ENCODE results near the gene FRYL.

The FRYL gene

GRCh38 chr4:48651914-48652313 lies 128.2 kb downstream of the FRYL start:
- in situ Hi-C loops (cut with MboI; ENCODE audit: low pct_unique_long_range_greater_than_20kb, low sequenced_read_pairs, unreplicated experiment), result no loop called here
- no peak for TF ChIP-seq CTCF (IDR thresholded peaks at IDR 0.05; ENCODE audit: extremely low read depth, insufficient read depth, missing control alignments)
- no peak for DNase-seq (ENCODE audit: low spot score)

GRCh38 chr4:48649505-48649904 lies 130.6 kb downstream of the FRYL start:
- no peak for TF ChIP-seq CTCF (IDR thresholded peaks at IDR 0.05; ENCODE audit: extremely low read depth, insufficient read depth, missing control alignments)
- no peak for DNase-seq (ENCODE audit: low spot score)
- in situ Hi-C loops (cut with MboI; ENCODE audit: low pct_unique_long_range_greater_than_20kb, low sequenced_read_pairs, unreplicated experiment), result no loop called here

- DNase-seq (ENCODE audit: low spot score), result no peak
- no peak for TF ChIP-seq CTCF (IDR thresholded peaks at IDR 0.05; ENCODE audit: extremely low read depth, insufficient read depth, missing control alignments)
- in situ Hi-C loops (cut with MboI; ENCODE audit: low pct_unique_long_range_greater_than_20kb, low sequenced_read_pairs, unreplicated experiment), result no loop called here
Observed at GRCh38 chr4:48645225-48645794, 134.8 kb downstream of the FRYL start.

GRCh38 chr4:48642421-48643374 lies 137.4 kb downstream of the FRYL start:
- TF ChIP-seq CTCF (IDR thresholded peaks at IDR 0.05; ENCODE audit: extremely low read depth, insufficient read depth, missing control alignments), result no peak
- no peak for DNase-seq (ENCODE audit: low spot score)
- in situ Hi-C loops (cut with MboI; ENCODE audit: low pct_unique_long_range_greater_than_20kb, low sequenced_read_pairs, unreplicated experiment), result no loop called here

- TF ChIP-seq CTCF (IDR thresholded peaks at IDR 0.05; ENCODE audit: extremely low read depth, insufficient read depth, missing control alignments), result no peak
- in situ Hi-C loops (cut with MboI; ENCODE audit: low pct_unique_long_range_greater_than_20kb, low sequenced_read_pairs, unreplicated experiment), result no loop called here
- no peak for DNase-seq (ENCODE audit: low spot score)
Observed at GRCh38 chr4:48641401-48641800, 138.7 kb downstream of the FRYL start.

GRCh38 chr4:48640699-48641098 lies 139.4 kb downstream of the FRYL start:
- no peak for DNase-seq (ENCODE audit: low spot score)
- no peak for TF ChIP-seq CTCF (IDR thresholded peaks at IDR 0.05; ENCODE audit: extremely low read depth, insufficient read depth, missing control alignments)
- in situ Hi-C loops (cut with MboI; ENCODE audit: low pct_unique_long_range_greater_than_20kb, low sequenced_read_pairs, unreplicated experiment), result no loop called here

Measured in GM13977 (cell line).